Left lung (tissue), 10 donors: Measurements from ENCODE around the gene MYH14. TPM values are rescaled to one million over a fixed set of nuclear protein-coding genes. Genes with fewer than 3 reads are reported as not detected.

Experiments
- ATAC-seq: fragments of 200-7000 bp; cut with Tn5 transposase; one replicate; pipeline ENCODE4 v1.9.1; 2020; ENCODE audit warnings: moderate library complexity
- DNase-seq, 4 donors: peaks; one replicate each; pipeline ENCODE4 v3.0.0-alpha.2; 2013 to 2020
- H3K27ac ChIP-seq, 2 donors: fragments of 200-600 bp; sonication (generic) in 1 of 2; one replicate each; pipeline versions ENCODE4 v1.5.0 to v1.8.0; 2020 to 2021
- H3K27me3 ChIP-seq, 2 donors: fragments of 200-600 bp; sonication (generic) in 1 of 2; one replicate each; pipeline versions ENCODE4 v1.5.0 to v1.8.0; 2020 to 2021
- H3K36me3 ChIP-seq, 2 donors: fragments of 200-600 bp; sonication (generic) in 1 of 2; one replicate each; pipeline versions ENCODE4 v1.5.0 to v1.8.0; 2020 to 2021
- H3K4me1 ChIP-seq, 2 donors: fragments of 200-600 bp; one replicate each; pipeline ENCODE4 v1.8.0; 2021
- H3K4me3 ChIP-seq, 2 donors: fragments of 200-600 bp; sonication (generic) in 1 of 2; one replicate each; pipeline versions ENCODE4 v1.5.0 to v1.8.0; 2020 to 2021; ENCODE audit warnings: mild to moderate bottlenecking in 1 of 2
- H3K9me3 ChIP-seq, 2 donors: fragments of 200-600 bp; sonication (generic) in 1 of 2; one replicate each; pipeline versions ENCODE4 v1.5.0 to v1.8.0; 2020 to 2021
- intact Hi-C, 2 donors: fragments of 100-400 bp; cut with DNase I; formaldehyde crosslinking; loops; one replicate each; pipeline versions ENCODE4 v1.11.2 to v1.14.2; 2022
- polyA plus RNA-seq, 6 donors: library from polyadenylated mRNA; unstranded; fragments of 120-200 nt; gene quantifications; one replicate each; pipeline ENCODE4 v1.2.1, GENCODE V29; 2013; ENCODE audit not compliant: insufficient read length in 6 of 6
- total RNA-seq, 2 donors: library from RNA; stranded (reverse); fragmentation: NEBNext Ultra II Directional; extraction: Animal tissue kit (Norgen Biotek cat#: 25700); gene quantifications; one replicate each; pipeline ENCODE4 v1.2.1, GENCODE V29; 2021
- TF ChIP-seq, protein P1 (sequence below), 2 donors: fragments of 200-600 bp; sonication (generic) in 1 of 2; IDR thresholded peaks; one replicate each; pipeline versions ENCODE4 v1.5.0 to v1.8.0; 2021; ENCODE audit warnings: antibody characterized with exemption in 2 of 2
- donor health status: DM: no; HTN: yes; CAD: no.
- donor health status: DM: no; HTN: no; CAD: no.

MYH14 gene
- total and polyA plus RNA-seq, 8 donors: 46.0 to 195 (median 55.6) TPM

GRCh38 chr19:50357178-50358100 is 154.0 kb downstream of the MYH14 start:
- H3K4me1 ChIP-seq: peaks cover 0 to 24% of the 10 kb centered on the region in 2 donors
- H3K27me3 ChIP-seq: peaks cover 0 to 6% of the 10 kb centered on the region in 2 donors
- no peaks in the 10 kb centered on the region for H3K9me3 ChIP-seq
- peak; percentile 49 to 90 (median 75) for DNase-seq
- ATAC-seq: peak; percentile 71
- H3K36me3 ChIP-seq: peaks cover 0 to 16% of the 10 kb centered on the region in 2 donors
- intact Hi-C loops: no loop called here
- H3K4me3 ChIP-seq: peak overlapping the region; percentile 33 to 57
- TF ChIP-seq, protein P1, sequence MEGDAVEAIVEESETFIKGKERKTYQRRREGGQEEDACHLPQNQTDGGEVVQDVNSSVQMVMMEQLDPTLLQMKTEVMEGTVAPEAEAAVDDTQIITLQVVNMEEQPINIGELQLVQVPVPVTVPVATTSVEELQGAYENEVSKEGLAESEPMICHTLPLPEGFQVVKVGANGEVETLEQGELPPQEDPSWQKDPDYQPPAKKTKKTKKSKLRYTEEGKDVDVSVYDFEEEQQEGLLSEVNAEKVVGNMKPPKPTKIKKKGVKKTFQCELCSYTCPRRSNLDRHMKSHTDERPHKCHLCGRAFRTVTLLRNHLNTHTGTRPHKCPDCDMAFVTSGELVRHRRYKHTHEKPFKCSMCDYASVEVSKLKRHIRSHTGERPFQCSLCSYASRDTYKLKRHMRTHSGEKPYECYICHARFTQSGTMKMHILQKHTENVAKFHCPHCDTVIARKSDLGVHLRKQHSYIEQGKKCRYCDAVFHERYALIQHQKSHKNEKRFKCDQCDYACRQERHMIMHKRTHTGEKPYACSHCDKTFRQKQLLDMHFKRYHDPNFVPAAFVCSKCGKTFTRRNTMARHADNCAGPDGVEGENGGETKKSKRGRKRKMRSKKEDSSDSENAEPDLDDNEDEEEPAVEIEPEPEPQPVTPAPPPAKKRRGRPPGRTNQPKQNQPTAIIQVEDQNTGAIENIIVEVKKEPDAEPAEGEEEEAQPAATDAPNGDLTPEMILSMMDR (IDR thresholded peaks at IDR 0.05): peak; percentile 65 to 86
- H3K27ac ChIP-seq: peak overlapping the region; percentile 85 to 88

GRCh38 chr19:50358483-50359327 is 155.3 kb downstream of the MYH14 start:
- Histone ChIP-seq H3K36me3 (peaks cover 0 to 16% of the 10 kb centered on the region in 2 donors), H3K4me1 (peaks cover 0 to 24% of the 10 kb centered on the region in 2 donors), H3K27ac (peak overlapping the region; percentile 85 to 88), H3K27me3 (peaks cover 0 to 6% of the 10 kb centered on the region in 2 donors), H3K4me3 (peak overlapping the region; percentile 33 to 57), H3K9me3 (no peaks in the 10 kb centered on the region)
- TF ChIP-seq, protein P1 (IDR thresholded peaks at IDR 0.05): no peak
- DNase-seq: peak; percentile 59 to 91 (median 76)
- no peak for ATAC-seq
- intact Hi-C loops: no loop called here

DNA sequence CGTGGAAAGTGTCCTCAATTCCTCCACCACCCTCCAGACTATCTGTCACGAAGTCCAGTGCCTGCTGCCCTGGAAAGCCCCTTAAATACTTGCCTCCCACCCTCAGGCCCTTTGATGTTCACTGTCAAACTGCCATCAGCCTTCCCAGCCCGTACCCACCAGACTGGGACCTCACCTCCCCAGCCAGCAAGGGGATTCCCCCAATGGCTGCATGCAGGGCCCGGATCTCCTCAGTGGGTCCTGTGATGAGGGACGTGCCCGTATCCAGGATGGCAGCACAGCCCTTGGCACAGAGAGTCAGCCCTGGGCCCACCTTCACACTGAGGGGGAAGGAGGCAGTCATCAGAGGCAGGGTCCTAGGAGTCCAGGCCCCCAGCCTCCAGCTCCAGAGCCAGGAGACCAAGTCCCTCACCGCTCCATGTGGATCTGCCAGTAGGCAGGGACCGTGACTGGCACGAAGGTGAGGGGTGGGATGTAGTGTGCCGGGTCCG is 156.0 kb downstream of the MYH14 start:
- Histone ChIP-seq H3K4me3 (no peak overlapping the region), H3K27me3 (peaks cover 0 to 6% of the 10 kb centered on the region in 2 donors), H3K4me1 (peaks cover 0 to 24% of the 10 kb centered on the region in 2 donors), H3K9me3 (no peaks in the 10 kb centered on the region), H3K36me3 (peaks cover 0 to 16% of the 10 kb centered on the region in 2 donors), H3K27ac (peak overlapping the region in 1 of 2 donors; percentile 3)
- TF ChIP-seq, protein P1 (IDR thresholded peaks at IDR 0.05): no peak
- no peak for ATAC-seq
- intact Hi-C loops: no loop called here
- DNase-seq: peak in 1 of 4 donors; percentile 32

Other genes starting within 250 kb of the MYH14 start
- gene SIGLEC11, start 242.4 kb upstream of the MYH14 start, total RNA-seq: 1 to 10 TPM; 1.3 to 4.9 TPM
- gene SIGLEC11, start 242.4 kb upstream of the MYH14 start, polyA plus RNA-seq: 1 to 10 TPM in 1 of 6 donors, under 1 TPM in 5; 0.34 to 1.5 (median 0.57) TPM
- gene VRK3, start 178.2 kb upstream of the MYH14 start, total RNA-seq: 10 to 100 TPM; 37.7 to 38.7 TPM
- gene VRK3, start 178.2 kb upstream of the MYH14 start, polyA plus RNA-seq: 10 to 100 TPM; 37.5 to 43.4 (median 40.3) TPM
- 1 to 10 TPM; 5.1 to 9.3 TPM for gene ZNF473, start 177.6 kb upstream of the MYH14 start, total RNA-seq
- 10 to 100 TPM; 11.7 to 15.4 (median 14.9) TPM for gene ZNF473, start 177.6 kb upstream of the MYH14 start, polyA plus RNA-seq
- not detected for gene IZUMO2, start 40.3 kb upstream of the MYH14 start, total RNA-seq
- gene IZUMO2, start 40.3 kb upstream of the MYH14 start, polyA plus RNA-seq: 1 to 10 TPM in 5 of 6 donors, under 1 TPM in 1; 0.82 to 1.8 (median 1.1) TPM
- gene KCNC3, start 125.8 kb downstream of the MYH14 start, total RNA-seq: 10 to 100 TPM in 1 of 2 donors, 1 to 10 TPM in 1; 8.5 to 14.7 TPM
- gene KCNC3, start 125.8 kb downstream of the MYH14 start, polyA plus RNA-seq: 10 to 100 TPM; 20.3 to 29.8 (median 25.3) TPM
- 1,000 to 10,000 TPM; 1,284 to 3,296 TPM for gene NAPSA, start 162.0 kb downstream of the MYH14 start, total RNA-seq
- 10 to 100 TPM; 21.2 to 49.3 (median 32.2) TPM for gene NAPSA, start 162.0 kb downstream of the MYH14 start, polyA plus RNA-seq
- 10 to 100 TPM; 77.9 to 78.4 TPM for gene NR1H2, start 172.8 kb downstream of the MYH14 start, total RNA-seq
- 10 to 100 TPM; 26.7 to 38.3 (median 31.6) TPM for gene NR1H2, start 172.8 kb downstream of the MYH14 start, polyA plus RNA-seq
- gene POLD1, start 180.7 kb downstream of the MYH14 start, total RNA-seq: 10 to 100 TPM; 38.3 to 58.3 TPM
- gene POLD1, start 180.7 kb downstream of the MYH14 start, polyA plus RNA-seq: 10 to 100 TPM; 26.0 to 41.7 (median 34.6) TPM
- under 1 TPM; 0.32 to 0.34 TPM for gene SPIB, start 215.3 kb downstream of the MYH14 start, total RNA-seq
- gene SPIB, start 215.3 kb downstream of the MYH14 start, polyA plus RNA-seq: under 1 TPM; 0.28 to 0.66 (median 0.56) TPM
- under 1 TPM in 1 of 2 donors, not detected in 1; 0.16 TPM for gene MYBPC2, start 229.3 kb downstream of the MYH14 start, total RNA-seq
- under 1 TPM in 5 of 6 donors, not detected in 1; 0.06 to 0.70 (median 0.25) TPM for gene MYBPC2, start 229.3 kb downstream of the MYH14 start, polyA plus RNA-seq